ENCODE results near the gene CRISP3.
"Not testable (repeated sequence)": the region's sequence is repeated elsewhere in the genome, so short reads cannot be mapped to it uniquely, and the experiment has no call there.

CRISP3 gene

GRCh38 chr6:49744259-49744658 lies at the start of gene CRISP3:
CRISP3 (minus strand) TSS chr6:49744388; CDS start chr6:49744367, 21 bp downstream.
- no peak for DNase-seq (ENCODE audit: low spot score)

DNA sequence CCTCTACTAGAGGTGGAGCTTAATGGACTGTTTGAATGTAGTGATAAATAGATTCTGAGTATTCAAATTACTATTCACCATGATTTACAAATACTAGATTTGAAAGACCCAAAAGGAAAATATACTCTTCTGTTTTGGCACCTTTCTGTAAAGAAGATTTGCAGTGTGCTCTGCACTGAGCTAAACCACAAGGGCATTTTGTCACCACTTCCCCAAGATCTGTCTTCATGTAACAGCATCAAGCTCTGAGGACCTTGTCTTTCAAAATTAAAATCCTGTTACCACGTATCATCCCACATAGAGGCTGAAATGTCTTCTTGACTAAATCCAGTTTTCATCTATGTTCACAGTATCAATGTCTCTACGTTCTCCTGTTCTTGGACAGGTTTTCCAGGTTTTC lies 46.2 kb upstream of the CRISP3 start:
- no peak for DNase-seq (ENCODE audit: low spot score)

DNA sequence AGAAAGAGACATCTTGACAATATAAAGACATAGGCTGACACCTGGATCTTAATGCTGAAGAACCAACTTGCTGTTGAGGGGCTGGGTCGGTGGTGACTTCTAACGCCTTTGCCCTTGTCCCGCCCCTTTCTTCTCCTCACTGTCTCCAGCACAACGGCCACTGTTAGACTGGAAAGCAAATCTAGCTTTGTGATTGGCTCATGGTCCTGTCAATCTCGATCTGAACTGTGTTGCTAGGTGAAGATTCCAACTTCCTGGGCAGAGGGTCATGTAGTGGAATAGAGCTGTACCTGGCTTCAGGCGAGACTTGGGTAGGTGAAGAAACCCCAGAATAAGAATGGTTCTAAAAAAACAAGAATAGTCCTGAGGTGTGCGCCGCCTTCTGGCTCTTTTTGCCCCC lies 43.0 kb upstream of the CRISP3 start, which contains the start of gene PGK2:
TSS of gene PGK2 (minus strand) at position 110 of the 400 bp plus-strand sequence. CDS start at position 12, 98 bp downstream.
- DNase-seq (ENCODE audit: low spot score): no peak

GRCh38 chr6:49784272-49784671 lies 40.1 kb upstream of the CRISP3 start:
- no peak for DNase-seq (ENCODE audit: low spot score)

DNA sequence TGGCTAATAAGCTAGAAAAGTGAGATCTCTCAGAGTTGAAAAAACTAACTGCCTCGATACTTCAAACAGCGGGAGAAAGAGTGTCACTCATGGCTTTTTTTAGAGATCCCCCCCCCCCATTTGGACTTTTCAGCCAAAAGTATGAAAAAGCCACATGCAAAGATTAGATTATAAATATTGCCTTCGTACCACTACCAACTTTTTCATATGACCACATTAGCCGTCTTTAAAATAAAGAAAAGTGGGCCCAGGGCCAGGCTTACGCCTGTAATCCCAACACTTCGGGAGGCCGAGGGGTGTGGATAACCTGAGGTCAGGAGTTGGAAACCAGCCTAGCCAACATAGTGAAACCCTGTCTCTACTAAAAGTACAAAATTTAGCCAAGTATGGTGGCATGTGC lies 38.5 kb upstream of the CRISP3 start:
- no peak for DNase-seq (ENCODE audit: low spot score)

- no peak for DNase-seq (ENCODE audit: low spot score)
Observed at GRCh38 chr6:49782293-49782692, 38.1 kb upstream of the CRISP3 start.

- DNase-seq (ENCODE audit: low spot score): no peak
Observed at GRCh38 chr6:49776444-49776843, 32.3 kb upstream of the CRISP3 start.

DNA sequence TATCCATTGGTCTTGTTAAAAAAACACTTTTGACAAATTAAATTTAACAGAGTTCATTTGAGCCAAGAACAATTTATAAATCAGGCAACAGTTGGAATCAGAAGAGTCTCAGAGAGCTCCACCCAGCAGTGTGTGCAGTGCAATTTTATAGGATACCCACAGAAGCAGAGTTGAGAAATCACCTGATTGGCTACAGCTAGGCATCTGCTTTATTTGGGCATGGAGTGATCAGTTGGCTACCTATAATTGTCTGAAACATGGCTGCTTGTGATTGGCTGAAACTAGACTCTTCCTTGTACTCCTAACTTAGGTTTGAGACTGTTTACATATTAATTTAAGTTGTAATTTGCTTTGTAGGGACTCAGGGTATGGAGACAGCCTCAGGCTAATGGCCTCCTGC lies 30.9 kb upstream of the CRISP3 start:
- no peak for DNase-seq (ENCODE audit: low spot score)

- DNase-seq (ENCODE audit: low spot score): no peak
Observed at GRCh38 chr6:49772285-49772684, 28.1 kb upstream of the CRISP3 start.

DNA sequence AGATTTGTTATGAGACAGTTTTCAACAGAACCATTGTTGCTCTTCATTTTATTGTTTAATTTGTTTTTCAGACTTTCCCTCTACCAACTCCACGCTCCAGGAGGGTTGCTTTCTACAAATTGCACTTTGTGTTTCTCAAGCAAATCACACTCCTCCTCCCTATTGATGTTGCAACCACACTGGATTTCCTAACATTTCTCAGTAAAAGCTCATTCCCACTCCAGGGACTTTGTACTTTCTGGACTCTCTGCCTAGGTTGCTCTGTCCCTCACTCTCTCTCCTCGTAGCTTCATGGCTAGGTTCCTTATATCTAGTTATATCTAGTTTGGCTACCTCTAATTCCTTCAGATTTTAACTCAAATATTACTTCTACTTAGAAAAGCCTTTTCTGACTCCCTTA lies 22.6 kb upstream of the CRISP3 start:
- DNase-seq (ENCODE audit: low spot score): no peak

- no peak for DNase-seq (ENCODE audit: low spot score)
Observed at GRCh38 chr6:49764571-49765236, 20.5 kb upstream of the CRISP3 start.

DNA sequence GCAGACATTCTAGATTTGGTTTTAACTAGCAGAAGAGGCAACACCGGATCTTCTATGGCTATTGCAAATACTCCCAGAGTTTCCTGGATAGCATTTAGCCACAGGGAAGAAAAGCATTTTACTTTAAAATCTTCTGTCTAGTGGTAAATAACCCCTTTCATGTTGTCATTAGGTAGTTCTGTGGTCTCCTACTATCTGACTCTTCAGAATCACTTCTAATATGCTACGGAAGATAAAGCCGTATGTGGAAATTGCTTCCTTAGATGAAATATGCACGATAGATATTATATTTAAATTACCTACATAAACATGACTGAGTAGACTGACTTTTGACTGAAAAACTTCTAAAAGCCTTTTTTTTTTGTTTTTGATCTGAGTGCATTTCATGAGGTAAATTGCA lies 759 bp downstream of the CRISP3 start:
- DNase-seq (ENCODE audit: low spot score): no peak

DNA sequence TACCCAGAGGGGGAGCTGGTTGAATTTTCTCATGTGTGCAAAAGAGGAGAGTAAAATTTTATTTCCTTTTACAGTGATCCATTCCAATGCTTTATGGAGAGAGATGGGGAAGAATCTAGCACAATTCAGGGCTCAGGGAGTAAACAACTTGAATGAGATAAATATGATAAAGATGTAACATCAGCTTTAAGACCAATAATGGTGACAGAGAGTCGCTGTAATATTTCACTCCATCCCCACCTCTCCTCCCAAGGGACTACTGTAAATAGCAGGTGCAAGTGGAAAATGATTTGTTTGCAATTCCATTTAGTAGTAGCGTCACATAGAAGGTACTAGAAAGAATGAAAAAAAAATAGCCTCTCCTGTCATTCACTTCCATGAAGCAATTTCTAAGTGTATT lies 4.8 kb downstream of the CRISP3 start:
- no peak for DNase-seq (ENCODE audit: low spot score)

DNA sequence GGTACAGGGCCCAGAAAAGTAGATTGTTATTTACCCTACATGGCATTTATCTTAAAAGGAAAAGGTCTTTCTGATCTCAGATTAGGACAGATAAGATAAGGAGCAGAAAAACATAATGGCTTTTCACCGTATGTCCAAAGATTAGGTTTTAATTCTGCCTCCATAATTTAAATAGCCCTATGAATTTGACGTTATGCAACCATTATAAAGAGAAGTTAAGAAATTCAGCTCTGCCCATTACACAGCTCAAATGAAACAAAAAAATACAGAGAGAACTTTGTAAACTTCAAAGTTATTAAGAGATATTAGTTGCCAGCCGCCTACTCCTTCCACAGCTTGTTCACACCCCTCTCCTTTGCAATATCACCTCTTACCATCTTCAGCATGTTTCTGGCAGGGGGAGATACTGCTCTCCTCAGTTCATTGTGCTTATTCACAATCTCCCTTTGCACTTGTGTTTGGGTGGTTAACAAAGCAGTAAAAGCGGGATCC lies 8.1 kb downstream of the CRISP3 start:
- no peak for DNase-seq (ENCODE audit: low spot score)

- no peak for DNase-seq (ENCODE audit: low spot score)
Observed at GRCh38 chr6:49733680-49734079, 10.5 kb downstream of the CRISP3 start.

GRCh38 chr6:49732781-49733180 lies 11.4 kb downstream of the CRISP3 start:
- no peak for DNase-seq (ENCODE audit: low spot score)

- DNase-seq (ENCODE audit: low spot score): no peak
Observed at GRCh38 chr6:49730251-49730650, 13.9 kb downstream of the CRISP3 start.

DNA sequence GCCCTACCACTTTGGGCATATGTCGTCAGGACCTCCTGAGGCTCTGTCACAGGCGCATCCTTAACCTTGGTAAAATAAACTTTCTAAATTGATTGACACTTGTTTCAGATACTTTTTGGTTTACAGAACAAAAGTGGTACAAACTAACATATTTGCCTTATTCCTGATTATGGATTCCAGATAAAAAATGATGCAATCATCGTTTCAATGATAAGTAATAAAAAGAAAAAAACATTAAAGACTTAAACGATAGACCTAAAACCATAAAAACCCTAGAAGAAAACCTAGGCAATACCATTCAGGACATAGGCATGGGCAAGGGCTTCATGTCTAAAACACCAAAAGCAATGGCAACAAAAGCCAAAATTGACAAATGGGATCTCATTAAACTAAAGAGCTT lies 20.3 kb downstream of the CRISP3 start:
- not testable (repeated sequence) for DNase-seq (ENCODE audit: low spot score)

DNA sequence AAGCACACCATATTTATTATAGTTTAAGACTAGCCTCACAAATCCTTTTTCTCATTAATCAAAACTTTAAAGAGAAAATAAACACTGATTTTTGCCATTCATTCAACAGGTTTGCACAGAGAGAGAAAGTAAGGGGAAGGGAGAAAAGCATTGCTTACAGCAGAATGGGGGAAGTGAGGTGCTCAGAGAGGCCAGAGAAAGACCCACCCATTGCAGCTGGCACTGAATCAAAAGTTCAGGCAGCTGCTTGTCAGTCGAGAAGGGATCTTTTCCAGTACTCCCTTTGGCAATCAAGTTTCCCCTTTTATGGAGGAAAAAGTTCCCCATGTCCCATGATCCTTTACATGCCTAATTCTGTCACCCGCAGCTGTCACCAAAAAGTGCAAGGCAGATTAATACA lies 22.9 kb downstream of the CRISP3 start:
- DNase-seq (ENCODE audit: low spot score): no peak

DNA sequence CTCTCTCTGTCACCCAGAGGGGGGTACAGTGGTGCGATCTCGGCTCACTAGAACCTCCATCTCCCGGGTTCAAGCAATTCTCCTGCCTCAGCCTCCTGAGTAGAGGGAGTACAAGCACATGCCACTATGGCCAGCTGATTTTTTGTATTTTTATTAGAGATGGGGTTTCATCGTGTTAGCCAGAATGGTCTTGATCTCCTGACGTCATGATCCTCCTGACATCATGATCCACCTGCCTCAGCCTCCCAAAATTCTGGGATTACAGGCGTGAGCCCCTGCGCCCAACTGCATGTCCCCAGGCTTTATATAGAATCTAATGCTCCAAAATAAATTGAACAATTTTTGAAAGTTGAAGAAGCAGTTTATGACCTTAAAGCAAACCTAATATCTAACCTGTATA lies 23.8 kb downstream of the CRISP3 start:
- no peak for DNase-seq (ENCODE audit: low spot score)

GRCh38 chr6:49713346-49713745 lies 30.8 kb downstream of the CRISP3 start, which contains the start of gene CRISP2:
CRISP2 (minus strand) TSS chr6:49713543; CDS start chr6:49709196, 4,347 bp downstream.
- DNase-seq (ENCODE audit: low spot score): no peak

- no peak for DNase-seq (ENCODE audit: low spot score)
Observed at GRCh38 chr6:49698478-49698877, 45.7 kb downstream of the CRISP3 start.

- no peak for DNase-seq (ENCODE audit: low spot score)
Observed at GRCh38 chr6:49693512-49693911, 50.7 kb downstream of the CRISP3 start.

DNA sequence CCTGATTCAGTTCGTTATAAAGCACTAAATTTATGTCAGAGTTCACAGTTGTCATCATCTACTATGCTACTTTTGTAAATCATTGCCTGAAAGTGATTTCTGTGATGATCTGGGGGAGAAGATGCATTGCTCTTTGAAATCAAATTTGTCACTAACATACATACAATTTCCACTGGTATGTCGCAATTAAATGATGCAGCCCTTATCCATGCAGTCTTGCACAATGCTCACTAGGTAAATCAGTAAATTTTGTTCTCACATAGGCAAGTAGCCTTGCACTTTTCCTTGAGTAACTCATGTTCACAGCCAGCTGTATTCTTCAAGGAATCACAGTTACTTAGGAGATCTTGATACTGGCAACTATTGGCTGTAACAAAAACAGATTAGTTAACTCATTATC lies 51.7 kb downstream of the CRISP3 start:
- DNase-seq (ENCODE audit: low spot score): no peak

Data from HuH-7.5 (cell line).